HG02938 (cell line): ENCODE data around the gene ONECUT1.
A peak's percentile ranks its signal among the peaks of the same experiment; 100 is the strongest.

ENCODE experiments used
- ATAC-seq: cut with Tn5 transposase; IDR thresholded peaks from one replicate; pipeline ENCODE4 v1.9.1; 2021; ENCODE audit warnings: mild to moderate bottlenecking, moderate library complexity; ENCODE audit not compliant: unreplicated experiment

The ONECUT1 gene

DNA sequence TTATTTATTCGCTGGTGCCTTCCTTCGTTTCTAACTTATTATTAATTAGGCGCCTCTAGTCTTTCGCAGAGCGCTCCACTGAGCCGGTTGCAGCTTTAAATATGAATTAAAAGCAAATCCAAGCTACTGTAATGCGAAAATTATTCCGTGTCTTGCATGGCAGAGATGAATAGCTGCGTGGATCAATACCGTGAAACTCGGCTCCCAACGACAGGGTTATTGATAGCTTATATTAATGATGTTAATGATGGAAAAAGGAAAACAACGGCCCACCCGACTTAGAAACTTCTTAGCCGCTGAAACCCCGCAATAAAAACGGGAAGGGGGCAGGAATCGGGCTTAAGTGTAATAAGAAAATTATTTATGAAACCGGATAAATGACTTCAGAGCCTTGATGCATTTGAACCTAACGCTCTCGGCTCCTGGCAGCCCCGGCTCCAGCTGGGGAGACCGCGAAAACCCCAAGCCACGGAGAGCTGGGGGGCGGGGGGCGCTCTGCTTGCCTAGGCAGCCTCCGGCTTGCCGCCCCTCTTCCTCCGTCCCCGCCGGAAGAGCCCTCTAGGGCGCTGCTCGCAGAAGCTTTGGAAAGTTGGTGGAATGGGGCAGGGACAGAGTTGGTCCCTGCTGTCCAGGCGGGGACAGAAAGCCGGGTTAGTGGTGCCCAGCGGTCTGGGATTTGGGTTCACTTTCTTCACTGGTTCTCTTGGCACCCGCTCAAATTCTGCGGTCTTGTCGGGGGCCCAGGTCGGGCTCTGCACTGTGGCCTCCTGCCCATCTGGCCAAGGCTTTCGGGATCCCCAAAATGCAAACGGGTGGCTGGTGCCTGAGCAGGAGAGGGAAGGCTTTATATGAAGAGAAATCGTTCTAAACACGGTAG lies 7.7 kb upstream of the ONECUT1 start:
- no peak for ATAC-seq

- ATAC-seq, result no peak
Observed at GRCh38 chr15:52796753-52797520, 6.8 kb upstream of the ONECUT1 start.

- ATAC-seq, result no peak
Observed at GRCh38 chr15:52796228-52796521, 6.0 kb upstream of the ONECUT1 start.

DNA sequence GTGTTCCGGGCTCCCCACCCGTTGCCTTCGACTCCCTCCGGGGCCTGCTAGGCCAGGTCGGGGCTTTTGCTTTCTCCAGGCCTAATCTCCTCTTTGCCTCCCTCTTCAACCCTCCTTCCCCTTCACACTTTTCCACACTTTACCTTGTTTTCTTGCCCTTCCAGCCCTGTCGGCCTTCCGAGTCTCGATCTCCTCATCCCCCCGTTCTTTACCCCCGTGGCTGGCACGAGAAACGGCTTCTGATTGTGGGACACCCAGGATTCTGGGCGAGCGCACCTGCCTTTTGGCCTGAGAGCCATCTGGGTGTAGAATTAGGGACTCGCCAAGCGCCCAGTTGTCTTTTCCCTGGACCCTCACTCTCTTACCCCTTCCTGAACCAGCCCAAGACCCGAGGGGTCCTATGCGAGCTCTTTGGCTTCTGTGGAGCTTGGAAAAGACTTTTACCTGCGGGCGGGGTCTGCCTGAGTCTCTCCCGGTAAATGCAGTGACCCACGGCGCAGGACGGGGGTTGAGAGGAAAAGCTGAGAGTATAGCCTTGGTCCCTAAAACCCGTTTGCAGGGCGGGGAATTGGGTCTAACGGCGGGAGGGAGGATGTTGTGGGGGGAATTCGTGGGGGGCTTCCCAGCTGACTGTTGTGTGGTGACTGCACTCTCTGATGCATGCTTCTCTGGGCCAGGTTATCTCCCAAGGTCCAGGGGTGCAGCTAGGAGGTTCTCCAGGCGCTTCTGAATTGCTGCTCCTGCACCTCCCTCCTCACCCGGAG lies 5.5 kb upstream of the ONECUT1 start:
- no peak for ATAC-seq

DNA sequence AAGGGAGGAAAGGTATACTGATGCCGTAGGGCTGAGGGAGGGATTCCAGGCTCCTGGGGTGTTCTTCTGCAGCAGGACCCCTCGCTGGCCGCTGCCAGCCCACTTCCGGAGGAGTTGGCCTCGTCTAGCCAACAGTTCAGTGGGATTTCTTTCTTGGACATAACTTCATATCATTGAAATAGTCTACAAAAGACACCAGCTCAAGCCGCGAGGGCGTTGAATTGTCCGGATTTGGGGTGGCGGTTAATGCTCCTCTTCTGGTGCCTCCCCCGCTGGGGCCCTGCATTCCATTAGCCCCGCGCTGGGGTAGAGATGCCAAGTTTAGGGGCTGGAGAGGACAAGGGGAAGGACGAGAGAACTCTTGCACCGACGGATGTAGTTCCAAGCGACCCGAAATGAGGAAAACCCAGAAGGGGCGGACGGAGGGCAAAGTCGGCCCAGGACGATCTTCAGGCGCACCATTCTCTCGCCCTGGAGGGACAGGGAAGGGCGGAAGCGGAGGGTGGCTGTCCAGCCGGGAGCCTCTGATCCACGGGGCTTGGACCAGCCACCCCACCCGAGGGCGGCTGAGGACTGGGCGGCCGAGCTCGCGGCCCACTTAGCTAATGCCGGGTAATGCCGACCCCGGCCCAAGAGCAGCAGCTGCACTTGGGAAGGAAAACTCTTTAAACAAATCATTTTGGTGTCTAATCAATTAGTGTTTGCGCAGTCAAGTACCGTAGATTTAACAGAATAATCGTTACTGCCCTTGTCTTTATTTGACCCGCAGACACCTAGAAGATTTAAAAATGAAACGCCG lies 4.7 kb upstream of the ONECUT1 start:
- ATAC-seq, result no peak

DNA sequence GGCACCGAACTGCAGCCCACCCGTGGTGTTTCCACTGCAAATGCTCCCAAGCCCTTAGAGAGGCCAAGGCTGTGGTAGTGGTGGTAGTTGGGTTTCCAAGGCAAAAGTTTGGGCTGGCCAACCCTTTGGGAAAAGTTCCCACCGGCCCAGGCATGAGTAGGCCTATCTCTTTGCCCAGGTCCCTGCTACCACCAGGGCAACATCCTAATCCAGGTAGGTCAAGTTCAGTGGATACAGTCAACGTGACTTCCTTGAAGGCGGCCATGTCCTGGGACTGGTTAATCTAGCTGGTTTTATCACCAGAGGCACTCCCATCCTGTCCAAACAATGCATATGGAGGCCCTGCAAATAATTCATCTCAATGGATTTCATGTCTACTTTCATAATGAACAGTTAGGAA lies 1.6 kb upstream of the ONECUT1 start:
- ATAC-seq, result no peak

DNA sequence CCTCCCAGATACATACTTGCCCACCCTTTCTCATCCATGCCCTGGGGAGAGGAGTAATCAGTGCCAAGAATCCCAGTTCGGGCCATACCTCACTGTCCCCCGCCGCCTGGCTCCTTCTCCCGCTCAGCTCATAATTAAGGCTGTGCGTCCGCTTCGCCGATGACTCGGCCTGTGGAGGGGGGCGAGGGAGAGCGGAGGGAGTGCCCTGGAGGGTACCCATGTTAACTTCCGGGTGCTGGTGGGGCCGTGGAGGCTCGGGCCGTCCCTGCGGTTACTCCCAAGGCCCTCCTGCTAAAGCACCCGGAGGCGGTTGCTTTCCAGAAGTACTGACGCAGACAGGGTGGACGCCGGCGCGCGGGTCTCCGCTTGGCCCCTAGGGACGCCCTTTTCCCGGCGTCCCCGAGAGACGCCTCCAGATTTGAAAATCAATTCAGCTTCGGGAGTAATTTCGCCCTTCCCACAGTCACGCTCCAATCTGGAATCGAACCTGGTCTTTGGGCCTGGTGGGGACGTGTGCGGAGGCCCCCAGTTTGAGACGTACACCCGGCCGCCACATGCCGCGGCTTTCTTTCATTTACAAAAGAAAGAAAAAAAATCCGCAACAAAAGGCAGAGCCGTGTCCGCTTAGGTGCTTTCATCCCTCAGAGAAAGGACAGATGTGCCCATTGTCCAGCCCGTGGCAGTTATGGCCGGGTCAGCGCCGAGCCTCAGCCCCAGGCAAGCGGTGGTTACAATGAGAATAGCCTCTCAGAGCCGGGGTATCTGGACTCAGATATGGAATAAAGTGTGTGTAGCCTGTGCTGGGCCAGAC lies 1.0 kb upstream of the ONECUT1 start:
- ATAC-seq, result no peak

DNA sequence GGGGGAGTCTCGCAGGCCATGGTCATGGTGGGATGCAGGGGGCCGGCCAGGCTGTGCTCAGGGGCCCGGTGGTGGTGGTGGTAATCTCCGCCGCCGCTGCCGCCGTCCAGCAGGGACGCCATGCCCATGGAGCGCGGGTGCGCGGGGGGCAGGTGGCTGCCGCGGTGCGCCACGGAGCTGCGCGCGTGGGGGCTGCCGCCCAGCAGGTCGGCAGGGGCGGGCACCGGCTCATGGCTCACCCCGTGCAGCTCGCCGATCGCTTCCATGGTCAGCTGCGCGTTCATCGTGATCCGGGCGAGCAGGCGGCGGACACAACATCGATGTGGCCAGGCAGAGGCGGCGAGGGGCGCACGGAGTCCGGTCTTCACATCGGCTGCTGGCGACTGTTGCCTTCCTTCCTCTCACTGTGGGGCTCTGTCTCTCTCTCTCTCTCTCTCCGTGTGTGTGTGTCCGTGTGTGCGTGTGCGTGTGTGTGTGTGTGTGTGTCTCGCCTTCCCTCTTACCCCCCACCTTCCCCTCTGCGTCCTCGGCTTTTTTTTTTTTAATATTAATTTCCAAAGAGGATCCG lies 451 bp downstream of the ONECUT1 start:
- ATAC-seq, result peak; percentile 18

- no peak for ATAC-seq
Observed at GRCh38 chr15:52789008-52789600, 1.0 kb downstream of the ONECUT1 start.

GRCh38 chr15:52788099-52788986 lies 1.8 kb downstream of the ONECUT1 start:
- ATAC-seq, result no peak

DNA sequence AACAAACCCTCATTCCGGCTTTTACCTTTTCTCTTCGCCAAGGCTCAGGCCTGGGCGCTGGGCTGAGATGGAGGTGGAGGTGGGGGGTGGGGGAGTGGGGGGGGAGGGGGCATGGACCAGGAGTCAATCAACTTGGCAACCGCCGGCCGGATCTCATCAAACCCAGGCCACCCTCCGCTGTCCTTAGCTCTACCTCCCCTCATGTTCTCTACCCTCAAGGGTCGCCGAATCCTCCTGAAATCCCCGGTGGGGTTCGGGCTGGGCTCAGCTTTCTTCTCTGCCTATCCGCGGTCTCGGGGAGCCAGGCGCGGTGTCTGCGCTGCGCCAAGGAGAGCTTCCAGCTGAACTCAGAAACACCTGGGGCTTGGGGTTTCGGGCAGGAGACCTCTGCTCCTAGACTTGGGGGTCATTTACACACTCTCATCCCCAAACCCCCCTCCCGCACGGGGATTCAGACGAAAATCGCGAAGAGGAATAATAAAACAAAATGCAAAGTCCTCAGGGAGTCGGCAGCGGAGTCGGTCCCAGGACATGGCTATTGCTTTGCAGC lies 2.5 kb downstream of the ONECUT1 start:
- ATAC-seq, result no peak

- ATAC-seq, result no peak
Observed at GRCh38 chr15:52787123-52787503, 3.0 kb downstream of the ONECUT1 start.

- ATAC-seq, result no peak
Observed at GRCh38 chr15:52786436-52787122, 3.6 kb downstream of the ONECUT1 start.

DNA sequence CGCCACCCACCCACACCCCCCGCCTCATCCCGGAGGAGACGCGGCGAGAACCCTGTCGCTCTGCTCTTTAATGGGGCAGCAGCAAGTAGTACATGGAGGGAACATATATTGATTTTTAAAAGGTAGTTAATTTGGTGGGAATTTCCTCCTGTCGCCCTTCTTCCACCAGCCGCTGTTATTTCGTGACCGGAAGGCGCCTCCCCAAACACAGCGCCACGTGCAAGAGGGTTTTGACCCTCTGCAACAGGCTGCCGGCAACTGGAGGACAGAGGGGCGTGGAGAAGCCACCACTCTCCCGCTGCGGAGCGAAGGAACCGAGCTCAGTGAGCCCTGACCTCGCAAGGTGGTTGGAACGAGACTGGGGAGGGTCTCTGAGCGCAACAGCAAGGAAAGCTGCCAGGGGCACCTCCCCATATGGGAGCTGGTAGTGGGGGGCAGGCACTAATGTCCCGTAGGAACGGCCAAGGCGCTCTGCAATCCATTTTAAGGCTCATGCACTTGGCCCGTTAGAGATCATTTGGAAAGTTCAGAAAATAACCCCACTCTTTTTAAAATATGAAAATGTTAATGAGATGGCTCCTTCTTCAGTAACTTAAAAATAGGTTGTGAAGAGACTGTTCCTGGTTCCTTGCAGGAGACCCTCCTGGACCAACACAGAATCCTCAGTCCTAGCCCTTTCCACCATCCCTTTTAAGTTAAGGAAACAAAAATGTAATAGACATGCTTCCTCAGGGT lies 4.3 kb downstream of the ONECUT1 start:
- no peak for ATAC-seq

DNA sequence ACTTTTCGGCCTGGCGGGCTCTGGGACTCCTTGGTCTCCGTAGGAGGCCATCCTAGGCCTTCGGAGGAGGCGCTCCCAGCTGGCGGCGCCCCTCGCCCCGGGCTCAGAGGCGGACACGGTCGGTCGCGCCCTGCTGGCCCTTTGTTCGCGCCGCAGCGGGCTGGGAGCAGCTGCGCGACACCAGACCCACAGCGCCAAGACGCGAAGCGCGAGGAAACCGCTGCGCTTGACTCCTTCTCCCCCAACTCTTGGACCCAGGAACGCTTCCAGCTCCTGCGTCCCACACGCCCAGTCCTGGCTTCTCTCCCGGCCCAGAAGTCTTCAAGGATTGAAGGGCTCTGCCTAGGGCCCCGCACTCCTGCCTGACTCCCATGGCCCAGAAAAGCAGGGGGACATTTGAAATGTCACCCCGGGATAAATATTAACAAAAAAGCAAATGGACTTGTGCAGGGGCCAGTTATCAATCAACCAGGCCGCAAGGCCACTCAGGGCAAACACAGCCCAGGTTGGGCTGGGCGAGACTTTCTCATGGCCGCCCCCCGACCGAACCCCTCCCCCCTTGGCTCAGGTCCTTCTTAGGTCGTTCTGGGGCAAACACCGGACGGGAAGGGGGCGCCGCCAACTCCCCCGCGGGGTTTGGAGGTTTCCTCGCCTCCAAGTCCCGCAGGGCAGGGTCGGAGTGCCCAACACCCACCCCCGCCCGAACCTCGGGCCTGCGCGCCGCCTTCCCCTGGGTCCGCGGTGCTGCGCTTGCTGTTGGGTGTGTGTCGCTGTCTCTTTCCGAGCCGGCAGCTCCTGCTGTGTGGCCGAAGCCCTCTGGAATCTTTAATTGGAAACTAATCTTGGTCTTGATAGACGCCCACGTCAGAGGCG lies 5.1 kb downstream of the ONECUT1 start:
- ATAC-seq, result no peak
